Omental fat pad (tissue), 4 donors: Measurements from ENCODE around the gene ERICH6B. TPM values are rescaled to one million over a fixed set of nuclear protein-coding genes. Genes with fewer than 3 reads are reported as not detected.

Experiments
- ATAC-seq: fragments of 150-250 bp; one replicate; pipeline ENCODE4 v1.9.1; 2016; ENCODE audit warnings: mild to moderate bottlenecking, moderate library complexity; ENCODE audit not compliant: low FRiP score
- DNase-seq: peaks from one replicate; pipeline ENCODE4 v3.0.0-alpha.2; 2019; ENCODE audit warnings: low spot score
- total RNA-seq, 4 donors: library from RNA; depleted of rRNA; stranded (reverse); fragments of >200 nt; gene quantifications; one replicate each; pipeline ENCODE4 v1.1.0, GENCODE V29; 2016
- TF ChIP-seq, protein P1 (sequence below), 3 donors: fragments of 450-650 bp; IDR thresholded peaks; one replicate each; pipeline ENCODE4 v1.5.1; 2016 to 2017; ENCODE audit warnings: antibody characterized with exemption in 3 of 3, mild to moderate bottlenecking in 3 of 3, moderate library complexity in 2 of 3

The ERICH6B gene
- total RNA-seq, 4 donors from 2014 or later, result not detected

DNA sequence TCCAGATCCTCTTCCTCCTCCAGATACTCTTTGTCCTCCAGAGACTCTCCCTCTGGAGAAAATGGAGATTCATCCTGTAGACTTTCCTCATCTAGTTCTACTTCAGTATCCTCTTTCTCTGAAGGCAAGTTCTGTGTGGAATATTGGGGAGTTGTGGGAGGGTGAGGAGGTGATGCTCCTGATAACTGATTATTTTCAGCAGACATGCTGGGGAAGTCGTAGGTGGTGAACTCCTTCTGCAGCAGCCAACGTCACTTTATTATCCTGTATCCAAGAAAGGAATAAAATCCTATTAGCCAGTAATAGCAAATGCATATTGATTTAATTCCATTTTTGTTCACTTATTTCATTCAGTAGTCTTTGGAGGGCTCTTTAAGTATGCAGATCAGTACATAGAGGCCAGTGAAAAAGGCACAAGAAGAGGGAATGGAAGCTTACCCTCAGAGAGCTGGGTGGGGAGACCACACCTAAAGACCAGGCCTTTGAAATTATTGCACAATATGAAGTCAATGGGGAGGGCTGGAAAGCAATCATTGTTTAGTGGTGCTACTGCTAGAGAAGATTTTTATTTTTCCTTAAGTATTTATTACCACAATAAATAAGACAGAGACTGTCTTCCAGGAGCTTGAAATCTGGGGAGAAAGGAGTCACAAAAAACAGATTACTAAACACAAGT is 18.6 kb downstream of the ERICH6B start:
- no peak for ATAC-seq
- no peak for DNase-seq
- TF ChIP-seq, protein P1, sequence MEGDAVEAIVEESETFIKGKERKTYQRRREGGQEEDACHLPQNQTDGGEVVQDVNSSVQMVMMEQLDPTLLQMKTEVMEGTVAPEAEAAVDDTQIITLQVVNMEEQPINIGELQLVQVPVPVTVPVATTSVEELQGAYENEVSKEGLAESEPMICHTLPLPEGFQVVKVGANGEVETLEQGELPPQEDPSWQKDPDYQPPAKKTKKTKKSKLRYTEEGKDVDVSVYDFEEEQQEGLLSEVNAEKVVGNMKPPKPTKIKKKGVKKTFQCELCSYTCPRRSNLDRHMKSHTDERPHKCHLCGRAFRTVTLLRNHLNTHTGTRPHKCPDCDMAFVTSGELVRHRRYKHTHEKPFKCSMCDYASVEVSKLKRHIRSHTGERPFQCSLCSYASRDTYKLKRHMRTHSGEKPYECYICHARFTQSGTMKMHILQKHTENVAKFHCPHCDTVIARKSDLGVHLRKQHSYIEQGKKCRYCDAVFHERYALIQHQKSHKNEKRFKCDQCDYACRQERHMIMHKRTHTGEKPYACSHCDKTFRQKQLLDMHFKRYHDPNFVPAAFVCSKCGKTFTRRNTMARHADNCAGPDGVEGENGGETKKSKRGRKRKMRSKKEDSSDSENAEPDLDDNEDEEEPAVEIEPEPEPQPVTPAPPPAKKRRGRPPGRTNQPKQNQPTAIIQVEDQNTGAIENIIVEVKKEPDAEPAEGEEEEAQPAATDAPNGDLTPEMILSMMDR (IDR thresholded peaks at IDR 0.05), result no peak

DNA sequence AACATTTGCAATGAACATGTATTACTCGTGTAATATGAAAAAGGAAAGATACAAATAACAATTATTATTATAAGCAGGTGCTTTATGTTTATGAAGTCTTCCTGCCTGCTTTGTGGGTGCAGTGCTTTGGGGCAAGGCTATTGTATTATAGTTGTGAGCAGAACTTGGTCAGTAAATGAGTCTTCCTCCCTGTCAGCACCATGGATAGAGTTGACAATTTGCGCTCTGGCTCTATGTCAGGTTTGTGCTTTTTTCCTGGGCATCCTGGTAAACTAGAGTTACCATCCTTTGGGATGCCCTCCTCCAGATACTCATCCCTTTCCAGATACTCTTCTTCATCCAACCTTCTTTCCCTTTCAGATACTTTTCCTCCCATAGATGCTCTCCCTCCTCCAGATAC is 19.6 kb downstream of the ERICH6B start:
- DNase-seq (no peak), ATAC-seq (no peak)
- TF ChIP-seq, protein P1 (IDR thresholded peaks at IDR 0.05), result no peak

DNA sequence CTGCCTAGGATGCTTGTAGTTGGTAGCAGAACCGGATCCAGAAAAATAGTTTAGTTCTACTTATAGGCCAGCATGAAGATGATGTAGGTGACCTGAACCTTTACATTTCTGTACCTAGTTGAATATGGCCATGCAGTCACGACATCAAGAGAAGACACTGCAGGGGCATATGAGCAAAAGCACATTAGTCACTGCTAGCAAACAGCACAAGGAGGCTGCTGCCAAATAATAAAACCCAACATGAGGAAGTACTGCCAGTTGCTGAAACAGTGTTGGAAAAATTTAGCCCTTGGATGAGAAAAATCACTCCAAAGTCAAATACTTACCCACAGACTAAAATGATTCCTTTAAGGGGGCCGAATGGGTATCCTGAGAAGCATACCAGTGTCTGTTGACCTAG is 20.8 kb downstream of the ERICH6B start:
- TF ChIP-seq, protein P1 (IDR thresholded peaks at IDR 0.05), result no peak
- no peak for ATAC-seq
- no peak for DNase-seq

DNA sequence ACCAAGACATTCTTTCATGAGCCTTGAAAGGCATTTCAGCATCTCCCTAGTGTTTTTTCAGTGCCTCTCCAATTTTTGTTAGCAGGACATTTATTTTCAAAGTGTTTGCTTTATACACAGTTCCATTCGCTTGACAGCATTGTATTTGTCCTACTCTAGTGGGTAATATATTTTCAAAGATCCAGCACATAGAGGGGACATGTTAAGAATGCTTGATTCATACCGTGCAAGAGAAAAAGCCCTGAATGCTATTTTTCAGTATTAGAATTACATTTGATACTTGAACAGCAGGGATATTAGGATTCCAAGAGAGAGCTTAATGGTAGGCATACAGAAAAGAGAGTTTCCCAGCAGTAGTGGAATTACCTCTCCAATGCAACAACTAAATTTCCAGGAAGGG is 21.3 kb downstream of the ERICH6B start:
- ATAC-seq, result no peak
- TF ChIP-seq, protein P1 (IDR thresholded peaks at IDR 0.05), result no peak
- DNase-seq, result no peak

DNA sequence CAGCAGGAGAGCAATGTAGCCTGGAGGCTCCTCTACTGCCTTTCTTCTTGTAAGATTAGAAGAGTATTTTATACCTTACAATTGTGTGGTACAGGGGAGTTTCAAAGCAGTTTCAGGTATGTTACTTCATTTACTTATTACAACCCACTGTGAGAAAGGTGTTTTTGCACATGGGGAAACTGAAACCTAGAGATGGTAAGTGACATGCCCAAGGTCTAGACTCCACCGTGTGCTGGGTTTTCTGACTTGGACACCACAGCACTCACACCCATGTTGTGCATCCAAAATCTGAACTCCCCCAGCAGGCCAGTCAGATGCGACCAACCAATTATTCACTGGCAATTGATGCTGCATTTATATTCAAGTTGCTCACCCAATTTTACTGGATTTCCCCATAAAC is 22.8 kb downstream of the ERICH6B start:
- ATAC-seq (no peak), DNase-seq (no peak)
- TF ChIP-seq, protein P1 (IDR thresholded peaks at IDR 0.05), result no peak

DNA sequence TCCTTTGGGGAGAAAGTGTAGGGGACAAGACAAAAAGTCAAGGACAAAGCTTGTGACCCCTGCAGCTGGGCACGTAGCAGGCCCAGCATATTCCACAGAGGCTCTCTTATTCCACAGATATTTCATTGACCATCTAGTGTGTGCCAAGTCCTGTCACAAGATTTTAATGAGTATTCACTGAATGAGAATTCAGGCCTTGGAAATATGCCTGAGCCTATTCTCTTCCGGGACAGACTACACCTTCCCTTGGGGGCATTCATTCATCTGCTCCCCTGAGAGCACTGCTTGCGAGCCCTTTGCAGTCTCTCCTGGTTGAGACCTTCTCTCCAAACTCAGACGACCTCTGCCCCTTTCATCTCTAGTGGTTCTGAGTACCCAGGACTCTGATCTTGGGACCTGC is 25.5 kb downstream of the ERICH6B start:
- TF ChIP-seq, protein P1 (IDR thresholded peaks at IDR 0.05), result no peak
- DNase-seq (no peak), ATAC-seq (no peak)

DNA sequence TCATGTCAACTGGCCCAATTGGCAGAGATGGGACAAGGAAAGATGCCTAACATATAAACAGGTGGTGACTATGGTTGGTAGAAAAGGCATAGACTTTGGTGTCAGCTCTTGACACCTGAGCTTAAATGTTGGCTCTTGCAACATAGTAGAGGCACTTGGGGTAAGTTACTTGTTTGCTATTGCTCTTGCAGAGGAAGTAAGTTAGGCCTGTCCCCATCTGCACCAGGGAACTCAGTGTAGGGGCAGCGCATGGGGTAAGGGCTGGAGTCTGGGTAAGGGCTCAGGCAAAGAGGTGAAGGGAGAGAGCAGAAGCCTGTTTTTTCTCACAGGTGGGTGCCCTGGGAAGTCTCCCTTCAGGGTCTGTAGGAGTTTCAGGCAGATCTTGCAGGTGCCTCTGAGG is 27.6 kb downstream of the ERICH6B start:
- DNase-seq, result no peak
- ATAC-seq, result no peak
- TF ChIP-seq, protein P1 (IDR thresholded peaks at IDR 0.05), result no peak
